Epithelial cell of prostate (primary cell): ENCODE measurements around the gene C2orf81.

Experiments
- DNase-seq: peaks from one replicate; pipeline ENCODE4 v3.0.0-alpha.2; 2011; ENCODE audit warnings: low read depth, low spot score
- H3K27ac ChIP-seq: fragments of 450-650 bp; 2 replicates; pipeline ENCODE4 v1.5.1; 2017; ENCODE audit warnings: mild to moderate bottlenecking

The C2orf81 gene

DNA sequence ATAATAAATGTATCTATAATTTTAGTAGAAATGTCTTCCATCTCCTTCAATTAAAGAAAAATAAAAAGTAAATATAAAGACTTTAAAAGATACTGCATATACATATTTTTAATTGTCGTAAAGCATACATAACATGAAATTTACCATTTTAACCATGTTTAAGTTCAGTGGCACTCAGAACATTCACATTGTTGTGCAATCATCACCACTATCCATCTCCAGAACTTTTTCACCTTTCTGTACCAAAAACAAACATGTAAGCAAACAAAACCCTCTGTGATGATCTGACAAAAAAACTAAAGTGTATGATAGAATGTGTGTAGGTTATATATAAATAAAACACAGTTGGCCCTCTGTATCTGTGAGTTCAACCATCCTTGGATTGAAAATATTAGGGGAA, 27.9 kb downstream of the C2orf81 start:
- no peak for DNase-seq
- no peak overlapping the region for H3K27ac ChIP-seq

GRCh38 chr2:74392449-74392743, 29.0 kb downstream of the C2orf81 start:
- no peak overlapping the region for H3K27ac ChIP-seq
- no peak for DNase-seq

GRCh38 chr2:74391580-74392448, 29.6 kb downstream of the C2orf81 start:
- H3K27ac ChIP-seq: peak overlapping the region; percentile 64
- no peak for DNase-seq

- DNase-seq: no peak
These were observed 30.2 kb downstream of the C2orf81 start for GRCh38 chr2:74391209-74391579.

GRCh38 chr2:74390606-74391005, 30.8 kb downstream of the C2orf81 start:
- DNase-seq: no peak
- H3K27ac ChIP-seq: no peak overlapping the region

More at GRCh38 chr2:74391209-74391579, 30.2 kb downstream of the C2orf81 start:
- H3K27ac ChIP-seq: peak overlapping the region; percentile 64

- DNase-seq: no peak
- no peak overlapping the region for H3K27ac ChIP-seq
These were observed 34.1 kb downstream of the C2orf81 start for GRCh38 chr2:74387346-74387745.

- no peak for DNase-seq
- no peak overlapping the region for H3K27ac ChIP-seq
These were observed 36.0 kb downstream of the C2orf81 start for GRCh38 chr2:74385396-74385795.

DNA sequence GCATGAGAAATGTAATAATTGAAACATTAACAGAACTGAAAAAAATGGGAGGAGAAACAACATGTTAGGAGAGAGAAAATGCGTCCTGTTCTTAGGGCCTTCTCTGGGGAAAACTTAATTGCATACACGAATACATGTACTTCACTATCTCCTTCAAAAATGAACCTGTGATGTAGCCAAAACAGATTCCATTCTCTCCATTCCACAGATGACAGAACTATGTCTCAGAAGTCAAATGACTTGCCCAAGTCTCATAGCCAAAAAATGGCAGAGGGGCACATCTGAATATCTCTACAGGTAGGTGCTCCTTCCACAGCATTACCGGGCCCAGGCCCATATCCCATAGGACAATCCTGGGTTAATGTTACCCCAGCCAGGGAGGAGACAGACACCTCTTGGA, 37.4 kb downstream of the C2orf81 start:
- no peak for DNase-seq
- peak overlapping the region; percentile 63 for H3K27ac ChIP-seq

- H3K27ac ChIP-seq: peak overlapping the region; percentile 63
These were observed 38.2 kb downstream of the C2orf81 start for GRCh38 chr2:74383254-74383653.

DNA sequence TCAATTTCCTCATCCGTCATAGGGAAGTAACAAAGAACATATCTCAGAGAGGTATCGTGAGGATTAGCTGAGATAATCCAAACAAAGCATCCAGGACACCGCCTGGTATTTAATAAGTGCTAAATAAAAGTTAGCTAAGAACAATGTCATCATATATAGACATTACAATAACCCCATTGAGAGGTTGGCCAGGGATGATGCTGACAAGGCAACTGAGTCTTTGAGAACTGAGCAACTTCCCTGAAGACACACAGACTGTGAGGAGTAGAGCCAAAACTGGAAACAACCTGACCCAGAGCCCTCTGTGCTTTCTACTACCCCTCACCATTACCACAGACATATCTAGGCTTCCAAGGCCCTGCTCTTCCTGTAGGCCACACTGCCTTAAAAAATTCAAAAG, 39.7 kb downstream of the C2orf81 start:
- no peak overlapping the region for H3K27ac ChIP-seq
- DNase-seq: no peak

More at GRCh38 chr2:74383254-74383653, 38.2 kb downstream of the C2orf81 start:
- no peak for DNase-seq

GRCh38 chr2:74379851-74380789, 41.3 kb downstream of the C2orf81 start, which contains the start of gene DCTN1:
TSS of gene DCTN1 (minus strand) at chr2:74380311. CDS start at chr2:74380037, 274 bp downstream.
- no peak for DNase-seq
- H3K27ac ChIP-seq: no peak within 1 kb of the TSS

DNA sequence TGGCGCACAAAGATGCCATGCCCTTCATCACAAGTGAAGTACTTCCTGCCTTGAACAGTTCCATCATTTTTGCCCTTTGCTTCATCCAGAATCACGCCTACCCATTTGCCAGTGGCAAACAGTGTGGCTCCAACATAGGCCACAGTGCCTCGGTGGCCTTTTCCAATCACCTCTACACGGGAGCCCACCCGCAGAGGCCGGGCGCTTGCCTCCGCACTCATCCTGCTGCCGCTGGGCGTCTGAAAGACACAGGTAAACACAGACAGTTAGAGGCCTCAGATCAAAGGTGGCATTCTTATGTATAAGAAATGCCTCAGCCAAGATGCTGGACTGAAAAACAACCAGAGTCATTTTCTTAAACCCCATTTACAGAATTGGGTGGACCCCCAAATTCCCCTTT, 43.4 kb downstream of the C2orf81 start:
- DNase-seq: no peak
- H3K27ac ChIP-seq: no peak overlapping the region

GRCh38 chr2:74375838-74376237, 45.6 kb downstream of the C2orf81 start:
- DNase-seq: no peak
- no peak overlapping the region for H3K27ac ChIP-seq

DNA sequence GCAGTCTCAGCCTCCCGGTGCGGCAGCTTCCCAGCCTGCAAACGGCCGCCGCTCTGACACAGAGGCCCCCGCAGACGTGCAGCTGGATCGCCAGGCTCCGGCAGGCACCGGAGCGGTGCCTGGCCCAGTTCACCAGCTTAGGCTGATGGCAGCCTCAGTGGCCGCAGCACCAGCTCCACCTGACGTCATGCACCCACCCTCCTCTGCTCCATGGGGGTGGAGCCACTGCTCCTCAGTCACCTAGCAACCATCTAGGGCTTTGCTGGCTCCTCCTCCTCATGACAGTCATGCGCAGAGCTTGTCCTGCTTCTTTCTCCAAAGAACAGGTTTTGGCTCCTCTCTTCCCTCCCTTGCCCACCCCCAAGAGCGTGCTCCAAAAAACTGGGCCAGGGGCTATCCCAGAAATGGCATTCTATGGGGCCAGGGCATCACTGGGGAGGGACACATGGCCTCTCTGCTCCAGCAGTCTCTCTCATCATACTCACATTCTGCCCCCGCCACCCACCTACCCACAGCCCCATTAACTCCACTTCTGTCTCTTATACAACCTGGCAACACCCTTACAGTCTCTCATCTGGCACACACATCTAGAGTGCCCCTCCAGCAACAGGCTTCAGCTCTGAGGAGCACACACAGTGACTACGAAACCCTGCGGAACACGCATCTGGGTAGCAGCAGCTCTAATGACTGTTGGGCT, 46.8 kb downstream of the C2orf81 start:
- no peak for DNase-seq
- no peak overlapping the region for H3K27ac ChIP-seq

- H3K27ac ChIP-seq: no peak overlapping the region
- DNase-seq: no peak
These were observed 47.4 kb downstream of the C2orf81 start for GRCh38 chr2:74373985-74374384.

GRCh38 chr2:74373221-74373676, 48.2 kb downstream of the C2orf81 start:
- DNase-seq: no peak
- no peak overlapping the region for H3K27ac ChIP-seq

DNA sequence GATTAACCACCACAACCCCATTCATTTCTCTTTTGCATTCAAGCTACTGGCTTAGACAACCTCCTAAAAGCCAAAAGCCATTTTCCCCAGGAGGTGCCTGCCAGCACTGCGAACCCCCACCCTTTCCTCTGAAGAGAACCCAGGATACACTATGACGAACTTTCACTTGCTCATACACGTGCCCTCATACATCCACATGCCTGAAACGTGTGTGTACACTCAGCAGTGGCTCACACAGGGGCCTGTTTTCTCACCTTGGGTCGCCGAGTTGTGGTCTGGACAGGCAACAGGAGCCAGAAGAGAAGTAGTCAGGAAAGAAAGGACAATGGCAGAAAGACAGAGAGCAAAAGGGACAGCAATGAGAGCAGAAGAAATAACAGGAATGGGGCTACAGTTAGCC, 48.7 kb downstream of the C2orf81 start:
- H3K27ac ChIP-seq: no peak overlapping the region

DNA sequence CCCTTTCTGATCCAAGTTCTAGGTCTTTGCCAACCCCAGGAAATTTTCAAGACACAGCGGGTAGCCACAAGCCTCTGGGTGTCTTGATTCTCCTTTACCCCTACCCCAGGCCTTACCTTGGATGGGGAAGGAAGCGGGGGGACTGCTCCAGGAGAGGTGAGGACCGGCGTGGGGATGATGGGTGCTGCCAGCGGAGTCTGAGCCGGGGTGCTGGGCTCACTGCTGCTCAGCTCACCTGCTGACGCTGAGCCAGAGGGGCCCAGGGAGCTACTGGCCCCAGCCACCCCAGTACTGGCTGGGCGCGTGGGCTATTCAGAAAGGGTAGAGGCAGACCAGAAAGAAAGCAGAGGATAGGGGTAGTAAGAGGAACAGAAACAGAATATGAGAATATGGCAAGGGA, 50.0 kb downstream of the C2orf81 start:
- H3K27ac ChIP-seq: no peak overlapping the region
- DNase-seq: no peak

More for the DNA sequence above, 48.7 kb downstream of the C2orf81 start:
- DNase-seq: no peak

- no peak for DNase-seq
- no peak overlapping the region for H3K27ac ChIP-seq
These were observed 51.4 kb downstream of the C2orf81 start for GRCh38 chr2:74369976-74370375.

DNA sequence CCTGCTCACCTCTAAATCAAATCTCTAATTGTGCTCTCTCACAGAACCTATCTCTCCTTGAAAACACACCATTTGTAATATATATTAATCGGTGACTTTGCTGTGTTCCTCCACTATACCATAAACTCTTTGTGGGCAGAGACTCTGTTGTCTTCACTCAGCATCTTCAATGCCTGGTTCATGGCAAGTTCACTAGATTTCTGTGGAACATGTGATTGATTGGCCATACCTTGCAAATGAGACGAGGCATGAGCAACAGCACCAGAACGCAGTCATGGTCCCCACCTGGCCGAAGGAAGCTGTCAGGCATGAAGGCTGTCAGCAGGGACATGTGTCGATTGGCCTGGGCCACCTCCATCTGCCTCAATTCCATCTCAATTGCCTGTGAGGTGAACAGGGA, 52.9 kb downstream of the C2orf81 start:
- DNase-seq: no peak
- no peak overlapping the region for H3K27ac ChIP-seq
